Fibroblast of villous mesenchyme (primary cell): Measurements from ENCODE around the gene INO80. TPM values are rescaled to one million over a fixed set of nuclear protein-coding genes. Genes with fewer than 3 reads are reported as not detected.

Experiments used
- DNase-seq: peaks from one replicate; pipeline ENCODE4 v3.0.0-alpha.2; 2010; ENCODE audit warnings: low read depth
- H3K4me3 ChIP-seq: 2 replicates; pipeline ENCODE4 v1.5.1; 2011; ENCODE audit warnings: low read depth, mild to moderate bottlenecking, low read length
- CTCF ChIP-seq: IDR thresholded peaks from 2 replicates; pipeline ENCODE4 v1.5.1; 2012; ENCODE audit warnings: low read depth, mild to moderate bottlenecking, low read length; ENCODE audit not compliant: insufficient read depth
- total RNA-seq: library from RNA; depleted of rRNA; stranded (reverse); fragments of >200 nt; gene quantifications from 2 replicates; pipeline ENCODE4 v1.2.3, GENCODE V29; 2012

The INO80 gene
- total RNA-seq, 1 donor = 29.8 TPM

GRCh38 chr15:40952901-40953712, 163.0 kb downstream of the INO80 start, which contains the start of gene CHAC1:
TSS of gene CHAC1 (plus strand) at chr15:40953471. CDS start at chr15:40953584, 113 bp downstream.
- peak within 1 kb of the TSS; percentile 93 for H3K4me3 ChIP-seq
- DNase-seq = peak; percentile 97
- TF ChIP-seq CTCF = no peak

- no peak for TF ChIP-seq CTCF
- peak overlapping the region; percentile 93 for H3K4me3 ChIP-seq
- DNase-seq = no peak
These were observed 163.7 kb downstream of the INO80 start for GRCh38 chr15:40952301-40952900.

- no peak overlapping the region for H3K4me3 ChIP-seq
- no peak for DNase-seq
- no peak for TF ChIP-seq CTCF
These were observed 164.3 kb downstream of the INO80 start for GRCh38 chr15:40951764-40952163.

GRCh38 chr15:40949756-40950207, 166.3 kb downstream of the INO80 start:
- TF ChIP-seq CTCF = no peak
- DNase-seq = peak; percentile 30
- H3K4me3 ChIP-seq = no peak overlapping the region

GRCh38 chr15:40948706-40949473, 167.2 kb downstream of the INO80 start:
- TF ChIP-seq CTCF = no peak
- H3K4me3 ChIP-seq = no peak overlapping the region
- DNase-seq = no peak

- TF ChIP-seq CTCF = no peak
- no peak for DNase-seq
- no peak overlapping the region for H3K4me3 ChIP-seq
These were observed 171.4 kb downstream of the INO80 start for GRCh38 chr15:40944510-40945296.
